Neural progenitor cell (in vitro differentiated cells): ENCODE results near the gene ORAI1.

ENCODE experiments used
- EZH2 ChIP-seq: fragments of 200-600 bp; sonication (generic); IDR thresholded peaks from 2 replicates; pipeline ENCODE4 v1.6.1; 2017; ENCODE audit warnings: antibody characterized with exemption, mild to moderate bottlenecking, moderate library complexity
- TF ChIP-seq, protein P1 (sequence below): fragments of 200-600 bp; sonication (generic); IDR thresholded peaks from 2 replicates; pipeline ENCODE4 v1.5.1; 2017; ENCODE audit warnings: antibody characterized with exemption, mild to moderate bottlenecking

DNA sequence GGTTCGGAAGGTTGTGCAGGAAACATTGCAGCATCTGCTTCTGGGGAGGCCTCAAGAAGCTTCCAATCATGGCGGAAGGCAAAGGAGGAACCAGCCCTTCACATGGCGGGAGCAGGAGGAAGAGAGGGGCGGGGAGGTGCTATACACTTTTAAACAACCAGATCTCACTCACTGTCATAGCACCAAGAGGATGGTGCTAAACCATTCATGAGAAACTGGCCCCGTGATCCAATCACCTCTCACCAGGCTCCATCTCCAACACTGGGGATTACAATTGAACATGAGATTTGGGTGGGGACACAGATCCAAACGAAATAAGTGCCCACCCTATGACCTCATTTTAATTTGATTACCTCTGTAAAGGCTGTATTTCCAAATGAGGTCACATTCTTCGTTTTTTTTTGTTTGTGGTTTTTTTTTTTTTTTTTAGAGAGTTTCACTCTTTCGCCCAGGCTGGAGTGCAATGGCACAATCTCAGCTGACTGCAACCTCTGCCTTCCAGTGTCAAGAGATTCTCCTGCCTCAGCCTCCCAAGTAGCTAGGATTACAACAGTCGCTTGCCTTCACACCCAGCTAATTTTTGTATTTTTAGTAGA lies 11.4 kb upstream of the ORAI1 start:
- TF ChIP-seq, protein P1, sequence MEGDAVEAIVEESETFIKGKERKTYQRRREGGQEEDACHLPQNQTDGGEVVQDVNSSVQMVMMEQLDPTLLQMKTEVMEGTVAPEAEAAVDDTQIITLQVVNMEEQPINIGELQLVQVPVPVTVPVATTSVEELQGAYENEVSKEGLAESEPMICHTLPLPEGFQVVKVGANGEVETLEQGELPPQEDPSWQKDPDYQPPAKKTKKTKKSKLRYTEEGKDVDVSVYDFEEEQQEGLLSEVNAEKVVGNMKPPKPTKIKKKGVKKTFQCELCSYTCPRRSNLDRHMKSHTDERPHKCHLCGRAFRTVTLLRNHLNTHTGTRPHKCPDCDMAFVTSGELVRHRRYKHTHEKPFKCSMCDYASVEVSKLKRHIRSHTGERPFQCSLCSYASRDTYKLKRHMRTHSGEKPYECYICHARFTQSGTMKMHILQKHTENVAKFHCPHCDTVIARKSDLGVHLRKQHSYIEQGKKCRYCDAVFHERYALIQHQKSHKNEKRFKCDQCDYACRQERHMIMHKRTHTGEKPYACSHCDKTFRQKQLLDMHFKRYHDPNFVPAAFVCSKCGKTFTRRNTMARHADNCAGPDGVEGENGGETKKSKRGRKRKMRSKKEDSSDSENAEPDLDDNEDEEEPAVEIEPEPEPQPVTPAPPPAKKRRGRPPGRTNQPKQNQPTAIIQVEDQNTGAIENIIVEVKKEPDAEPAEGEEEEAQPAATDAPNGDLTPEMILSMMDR: no peak
- TF ChIP-seq EZH2: no peak
